ENCODE measurements around the gene KATNAL1. TPM values are rescaled to one million over a fixed set of nuclear protein-coding genes. Genes with fewer than 3 reads are reported as not detected.

KATNAL1 gene
- total RNA-seq, 1 donor = 15.9 TPM

GRCh38 chr13:30337061-30337610 is 29.8 kb upstream of the KATNAL1 start:
- H3K4me2 ChIP-seq (ENCODE audit: insufficient read depth, low read length) = no peak overlapping the region
- H3K36me3 ChIP-seq (ENCODE audit: insufficient read depth, low read length) = no peaks in the 10 kb centered on the region
- H3K9me3 ChIP-seq (ENCODE audit: low read depth, low read length) = no peaks in the 10 kb centered on the region
- TF ChIP-seq, protein P1, sequence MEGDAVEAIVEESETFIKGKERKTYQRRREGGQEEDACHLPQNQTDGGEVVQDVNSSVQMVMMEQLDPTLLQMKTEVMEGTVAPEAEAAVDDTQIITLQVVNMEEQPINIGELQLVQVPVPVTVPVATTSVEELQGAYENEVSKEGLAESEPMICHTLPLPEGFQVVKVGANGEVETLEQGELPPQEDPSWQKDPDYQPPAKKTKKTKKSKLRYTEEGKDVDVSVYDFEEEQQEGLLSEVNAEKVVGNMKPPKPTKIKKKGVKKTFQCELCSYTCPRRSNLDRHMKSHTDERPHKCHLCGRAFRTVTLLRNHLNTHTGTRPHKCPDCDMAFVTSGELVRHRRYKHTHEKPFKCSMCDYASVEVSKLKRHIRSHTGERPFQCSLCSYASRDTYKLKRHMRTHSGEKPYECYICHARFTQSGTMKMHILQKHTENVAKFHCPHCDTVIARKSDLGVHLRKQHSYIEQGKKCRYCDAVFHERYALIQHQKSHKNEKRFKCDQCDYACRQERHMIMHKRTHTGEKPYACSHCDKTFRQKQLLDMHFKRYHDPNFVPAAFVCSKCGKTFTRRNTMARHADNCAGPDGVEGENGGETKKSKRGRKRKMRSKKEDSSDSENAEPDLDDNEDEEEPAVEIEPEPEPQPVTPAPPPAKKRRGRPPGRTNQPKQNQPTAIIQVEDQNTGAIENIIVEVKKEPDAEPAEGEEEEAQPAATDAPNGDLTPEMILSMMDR (IDR thresholded peaks at IDR 0.05; ENCODE audit: extremely low read depth, low read depth, low read length) = no peak
- no peak overlapping the region for H3K27ac ChIP-seq (ENCODE audit: low read depth, low read length)
- H3K79me2 ChIP-seq (ENCODE audit: insufficient read depth, low read length) = no peaks in the 10 kb centered on the region
- H3K4me1 ChIP-seq (ENCODE audit: insufficient read depth, low read length) = peaks cover 40% of the 10 kb centered on the region
- H3K4me3 ChIP-seq (ENCODE audit: insufficient read depth, low read length) = no peak overlapping the region
- no peak for DNase-seq (ENCODE audit: insufficient read length, low spot score, missing footprints)
- no peaks in the 10 kb centered on the region for H4K20me1 ChIP-seq (ENCODE audit: insufficient read depth, low read length)
- H3K27me3 ChIP-seq (ENCODE audit: insufficient read depth, low read length) = no peaks in the 10 kb centered on the region
- H2AFZ ChIP-seq (ENCODE audit: low read length) = no peak overlapping the region

GRCh38 chr13:30334663-30335386 is 27.5 kb upstream of the KATNAL1 start:
- H2AFZ ChIP-seq (ENCODE audit: low read length) = no peak overlapping the region
- peaks cover 19% of the 10 kb centered on the region for H3K4me1 ChIP-seq (ENCODE audit: insufficient read depth, low read length)
- H3K27me3 ChIP-seq (ENCODE audit: insufficient read depth, low read length) = no peaks in the 10 kb centered on the region
- no peak overlapping the region for H3K4me3 ChIP-seq (ENCODE audit: insufficient read depth, low read length)
- H4K20me1 ChIP-seq (ENCODE audit: insufficient read depth, low read length) = no peaks in the 10 kb centered on the region
- H3K36me3 ChIP-seq (ENCODE audit: insufficient read depth, low read length) = no peaks in the 10 kb centered on the region
- H3K79me2 ChIP-seq (ENCODE audit: insufficient read depth, low read length) = no peaks in the 10 kb centered on the region
- no peak for DNase-seq (ENCODE audit: insufficient read length, low spot score, missing footprints)
- TF ChIP-seq, protein P1 (IDR thresholded peaks at IDR 0.05; ENCODE audit: extremely low read depth, low read depth, low read length) = peak; percentile 53
- H3K9me3 ChIP-seq (ENCODE audit: low read depth, low read length) = no peaks in the 10 kb centered on the region
- no peak overlapping the region for H3K4me2 ChIP-seq (ENCODE audit: insufficient read depth, low read length)
- no peak overlapping the region for H3K27ac ChIP-seq (ENCODE audit: low read depth, low read length)

DNA sequence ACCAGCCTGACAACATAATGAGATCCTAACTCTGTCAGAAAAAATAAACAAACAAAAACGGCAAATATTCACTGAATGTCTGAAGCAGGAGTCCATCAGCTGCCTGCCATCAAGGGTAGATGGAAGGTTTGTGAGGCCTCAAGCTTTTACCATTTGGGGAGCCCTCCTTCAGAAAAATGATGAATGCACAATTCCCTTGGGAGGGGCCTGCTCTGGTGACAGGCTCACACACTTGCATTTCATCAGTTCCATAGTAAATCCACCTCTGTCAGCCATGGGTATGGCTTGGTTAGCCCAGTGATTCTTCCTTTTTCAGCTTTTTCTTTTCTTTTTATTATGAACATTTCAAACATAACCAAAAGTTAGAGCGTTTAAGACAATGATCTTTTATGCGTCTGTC is 26.3 kb upstream of the KATNAL1 start:
- TF ChIP-seq, protein P1 (IDR thresholded peaks at IDR 0.05; ENCODE audit: extremely low read depth, low read depth, low read length) = no peak
- H3K27me3 ChIP-seq (ENCODE audit: insufficient read depth, low read length) = no peaks in the 10 kb centered on the region
- no peaks in the 10 kb centered on the region for H4K20me1 ChIP-seq (ENCODE audit: insufficient read depth, low read length)
- H3K36me3 ChIP-seq (ENCODE audit: insufficient read depth, low read length) = no peaks in the 10 kb centered on the region
- DNase-seq (ENCODE audit: insufficient read length, low spot score, missing footprints) = no peak
- H2AFZ ChIP-seq (ENCODE audit: low read length) = no peak overlapping the region
- H3K27ac ChIP-seq (ENCODE audit: low read depth, low read length) = no peak overlapping the region
- H3K4me1 ChIP-seq (ENCODE audit: insufficient read depth, low read length) = peaks cover 9% of the 10 kb centered on the region
- no peaks in the 10 kb centered on the region for H3K9me3 ChIP-seq (ENCODE audit: low read depth, low read length)
- H3K4me2 ChIP-seq (ENCODE audit: insufficient read depth, low read length) = no peak overlapping the region
- H3K4me3 ChIP-seq (ENCODE audit: insufficient read depth, low read length) = no peak overlapping the region
- no peaks in the 10 kb centered on the region for H3K79me2 ChIP-seq (ENCODE audit: insufficient read depth, low read length)

- no peak overlapping the region for H3K27ac ChIP-seq (ENCODE audit: low read depth, low read length)
- no peaks in the 10 kb centered on the region for H3K36me3 ChIP-seq (ENCODE audit: insufficient read depth, low read length)
- no peaks in the 10 kb centered on the region for H3K27me3 ChIP-seq (ENCODE audit: insufficient read depth, low read length)
- H3K4me2 ChIP-seq (ENCODE audit: insufficient read depth, low read length) = no peak overlapping the region
- TF ChIP-seq, protein P1 (IDR thresholded peaks at IDR 0.05; ENCODE audit: extremely low read depth, low read depth, low read length) = no peak
- no peaks in the 10 kb centered on the region for H4K20me1 ChIP-seq (ENCODE audit: insufficient read depth, low read length)
- no peak overlapping the region for H3K4me3 ChIP-seq (ENCODE audit: insufficient read depth, low read length)
- H2AFZ ChIP-seq (ENCODE audit: low read length) = no peak overlapping the region
- DNase-seq (ENCODE audit: insufficient read length, low spot score, missing footprints) = no peak
- H3K79me2 ChIP-seq (ENCODE audit: insufficient read depth, low read length) = no peaks in the 10 kb centered on the region
- no peaks in the 10 kb centered on the region for H3K4me1 ChIP-seq (ENCODE audit: insufficient read depth, low read length)
- H3K9me3 ChIP-seq (ENCODE audit: low read depth, low read length) = no peaks in the 10 kb centered on the region
Measured at GRCh38 chr13:30332456-30333143, 25.2 kb upstream of the KATNAL1 start.

Data from osteoblast (primary cell).